HepG2 (cell line): Measurements from ENCODE around the gene CDC37. TPM values are rescaled to one million over a fixed set of nuclear protein-coding genes. Genes with fewer than 3 reads are reported as not detected.
"Not testable (repeated sequence)": the region's sequence is repeated elsewhere in the genome, so short reads cannot be mapped to it uniquely, and the experiment has no call there.

Experiments used
- ATAC-seq: fragments of 200-7000 bp; cut with Tn5 transposase; 3 replicates; pipeline ENCODE4 v1.9.1; 2020; ENCODE audit warnings: mild to moderate bottlenecking, moderate library complexity
- BruUV-seq: library from RNA; stranded (reverse); fragments of 400-500 nt; replicated peaks from 2 replicates; lab custom pipeline; 2021; lab: Mats Ljungman, UMichigan
- CTCF ChIA-PET: fragments of 300-600 bp; formaldehyde crosslinking; extraction: SDS; loops from one replicate; lab custom pipeline; 2021; ENCODE audit warnings: low total read pairs, inconsistent platforms, low intra/inter-chr PET ratio; lab: Yijun Ruan, JAX
- POLR2A ChIA-PET: fragments of 350-600 bp; sonication (Branson Sonifier 250); formaldehyde crosslinking; loops from one replicate; lab custom pipeline; 2020; ENCODE audit warnings: antibody characterized with exemption, inconsistent platforms; lab: Yijun Ruan, JAX
- DNase-seq: peaks from one replicate; pipeline ENCODE4 v3.0.0-alpha.2; 2015; ENCODE audit warnings: low spot score
- FAIRE-seq: peaks from 3 replicates; lab custom pipeline; 2011; peaks lifted over from hg19 to GRCh38; lab: Jason Lieb, UNC
- H2AFZ ChIP-seq: one replicate; pipeline ENCODE4 v1.6.1; 2011; ENCODE audit warnings: low read length, inconsistent platforms
- H3K27ac ChIP-seq: fragments of 300-600 bp; 3 replicates; pipeline ENCODE4 v1.8.0; 2011; ENCODE audit warnings: mixed run types, mild to moderate bottlenecking, mixed read lengths, low read length, inconsistent platforms; ENCODE audit not compliant: insufficient read depth; ENCODE audit errors: extremely low read length
- H3K27me3 ChIP-seq, 2 experiments: fragments of 200-600 bp in 1 of 2; 2 replicates in 1 of 2; 3 replicates in 1 of 2; pipeline versions ENCODE4 v1.6.0 to v1.8.0; 2011; ENCODE audit warnings: low read length in 2 of 2, mild to moderate bottlenecking in 2 of 2, moderate library complexity in 2 of 2, inconsistent platforms in 1 of 2; ENCODE audit not compliant: insufficient read depth in 2 of 2, control insufficient read depth in 1 of 2
- H3K36me3 ChIP-seq, 2 experiments: fragments of 200-600 bp in 1 of 2; replicated peaks in 1 of 2; 2 replicates in 1 of 2; 3 replicates in 1 of 2; pipeline versions ENCODE4 v1.5.1 to v1.8.0; 2011; ENCODE audit warnings: low read length in 2 of 2, inconsistent platforms in 1 of 2; ENCODE audit not compliant: insufficient read depth in 2 of 2, control insufficient read depth in 1 of 2
- H3K4me1 ChIP-seq: 2 replicates; pipeline ENCODE4 v1.5.1; 2012; ENCODE audit warnings: low read length, inconsistent platforms; ENCODE audit not compliant: insufficient read depth
- H3K4me2 ChIP-seq: 2 replicates; pipeline ENCODE4 v1.6.0; 2011; ENCODE audit warnings: low read depth, low read length, inconsistent platforms
- H3K4me3 ChIP-seq, 3 experiments: fragments of 200-600 bp in 1 of 3; sonication (generic), shearing (Covaris generic) in 1 of 3; replicated peaks in 1 of 3; 2 replicates each; pipeline ENCODE4 v1.5.1; 2011 to 2016; ENCODE audit warnings: low read length in 3 of 3, inconsistent platforms in 2 of 3, low read depth in 2 of 3, mild to moderate bottlenecking in 2 of 3, control low read depth in 1 of 3, mixed read lengths in 1 of 3; ENCODE audit not compliant: insufficient read depth in 1 of 3
- H3K79me2 ChIP-seq: one replicate; pipeline ENCODE4 v1.6.1; 2011; ENCODE audit warnings: low read length, inconsistent platforms; ENCODE audit not compliant: insufficient read depth
- H3K9ac ChIP-seq: 2 replicates; pipeline ENCODE4 v1.6.0; 2011; ENCODE audit warnings: mild to moderate bottlenecking, low read depth, low read length, inconsistent platforms; ENCODE audit not compliant: insufficient read depth
- H3K9me3 ChIP-seq: 2 replicates; pipeline ENCODE4 v1.5.1; 2012; ENCODE audit warnings: mild to moderate bottlenecking, low read length
- H4K20me1 ChIP-seq: 2 replicates; pipeline ENCODE4 v1.6.0; 2011; ENCODE audit warnings: inconsistent platforms, mild to moderate bottlenecking, low read length, moderate library complexity; ENCODE audit not compliant: insufficient read depth
- ATAD3A ChIP-seq: sonication (generic); formaldehyde crosslinking; IDR thresholded peaks from 2 replicates; pipeline ENCODE4 v1.4.0; 2020; ENCODE audit warnings: missing genetic modification reagents
- FIP1L1 ChIP-seq: fragments of 200-400 bp; formaldehyde crosslinking; IDR thresholded peaks from 2 replicates; pipeline ENCODE4 v1.6.1; 2018; ENCODE audit warnings: low read depth, mild to moderate bottlenecking, low read length, moderate library complexity, borderline replicate concordance; ENCODE audit not compliant: insufficient read depth
- FOXJ3 ChIP-seq: sonication (generic); formaldehyde crosslinking; IDR thresholded peaks from 2 replicates; pipeline ENCODE4 v1.4.0; 2020; ENCODE audit warnings: missing genetic modification reagents, mild to moderate bottlenecking, borderline replicate concordance
- GPN1 ChIP-seq: sonication (generic); formaldehyde crosslinking; IDR thresholded peaks from 2 replicates; pipeline ENCODE4 v1.5.1; 2020; ENCODE audit warnings: missing genetic modification reagents, borderline replicate concordance
- HOXD1 ChIP-seq: sonication (generic); formaldehyde crosslinking; IDR thresholded peaks from 2 replicates; pipeline ENCODE4 v1.5.0; 2020; ENCODE audit warnings: missing genetic modification reagents
- MAF1 ChIP-seq: sonication (generic); formaldehyde crosslinking; IDR thresholded peaks from 2 replicates; pipeline ENCODE4 v1.5.0; 2020; ENCODE audit warnings: missing genetic modification reagents, borderline replicate concordance
- MIER3 ChIP-seq: IDR thresholded peaks from 2 replicates; pipeline ENCODE4 v1.6.1; 2016; ENCODE audit warnings: missing compliant biosample characterization, borderline replicate concordance
- ZBTB21 ChIP-seq: sonication (generic); formaldehyde crosslinking; IDR thresholded peaks from 2 replicates; pipeline ENCODE4 v1.4.0; 2020; ENCODE audit warnings: missing genetic modification reagents
- ZBTB8A ChIP-seq: sonication (generic); formaldehyde crosslinking; IDR thresholded peaks from 2 replicates; pipeline ENCODE4 v1.4.0; 2020; ENCODE audit warnings: mild to moderate bottlenecking, low read depth, missing genetic modification reagents, borderline replicate concordance
- ZNF20 ChIP-seq: sonication (generic); formaldehyde crosslinking; IDR thresholded peaks from 2 replicates; pipeline ENCODE4 v1.4.0; 2020; ENCODE audit warnings: mild to moderate bottlenecking, moderate library complexity, missing genetic modification reagents
- ZNF329 ChIP-seq: sonication (generic); formaldehyde crosslinking; IDR thresholded peaks from 2 replicates; pipeline ENCODE4 v1.9.0; 2021; ENCODE audit warnings: low read depth, mild to moderate bottlenecking, missing genetic modification reagents
- ZNF761 ChIP-seq: sonication (generic); formaldehyde crosslinking; conservative IDR thresholded peaks from 2 replicates; pipeline ENCODE4 v1.4.0; 2020; ENCODE audit warnings: mild to moderate bottlenecking, missing genetic modification reagents
- ZNF879 ChIP-seq: sonication (generic); formaldehyde crosslinking; IDR thresholded peaks from 2 replicates; pipeline ENCODE4 v1.8.1; 2023; ENCODE audit warnings: missing genetic modification reagents
- WGBS: methylation state at CpG from one replicate; pipeline ENCODE4 v1.1.6; 2017; ENCODE audit warnings: low lambda C conversion rate; 5-methylcytosine and 5-hydroxymethylcytosine counted together
- in situ Hi-C: cut with HindIII; loops from 2 replicates; pipeline ENCODE4 v1.10.0; 2017; ENCODE audit warnings: low pct_unique_long_range_greater_than_20kb; ENCODE audit not compliant: extremely low pct_ligation_motif_present
- intact Hi-C: fragments of 100-400 bp; cut with micrococcal nuclease; formaldehyde crosslinking; loops from one replicate; pipeline ENCODE4 v1.10.0; 2022; ENCODE audit not compliant: unreplicated experiment
- polyA plus RNA-seq, 8 experiments: library from polyadenylated mRNA; depleted of rRNA in 3 of 8; stranded (reverse) in 7 of 8; unstranded in 1 of 8; fragments of >200 nt; fragmentation: Illumina TruSeq in 4 of 8; extraction: Trizol in 4 of 8; gene quantifications; 2 replicates each; pipeline versions ENCODE4 v1.2.1 to v1.2.3, GENCODE V29; 2011 to 2016; ENCODE audit warnings: low read depth in 4 of 8, missing spikeins in 1 of 8, mixed read lengths in 1 of 8; ENCODE audit not compliant: insufficient read depth in 1 of 8
- total RNA-seq, 5 experiments: library from RNA; depleted of rRNA; stranded (reverse); fragments of >200 nt; fragmentation: Illumina TruSeq; extraction: Trizol; gene quantifications; 2 replicates each; pipeline ENCODE4 v1.2.3, GENCODE V29; 2016; ENCODE audit warnings: low read depth in 1 of 5

The CDC37 gene
- total and polyA plus RNA-seq, 2 of the 13 experiments (the other 11 are each of a cell fraction or from before 2014, with no cell fraction given): 158 to 177 TPM

GRCh38 chr19:10378124-10378523, 25.2 kb downstream of the CDC37 start:
- WGBS: 100% methylated on average over 6 of the region's 8 CpGs
- Histone ChIP-seq H3K4me3 (no peak overlapping the region), H3K9ac (no peak overlapping the region), H3K4me2 (no peak overlapping the region), H3K36me3 (peaks cover 5 to 9% of the 10 kb centered on the region in 2 experiments; a peak in 3 of 5 replicates), H3K79me2 (peaks cover 8% of the 10 kb centered on the region), H3K27ac (no peak overlapping the region), H4K20me1 (no peaks in the 10 kb centered on the region), H3K27me3 (no peaks in the 10 kb centered on the region; a peak in 1 of 5 replicates), H2AFZ (no peak overlapping the region), H3K9me3 (no peaks in the 10 kb centered on the region), H3K4me1 (peaks cover 21% of the 10 kb centered on the region)
- CTCF ChIA-PET: no interaction called here
- FAIRE-seq (no peak), DNase-seq (no peak), ATAC-seq (no peak)
- TF ChIP-seq ZNF20 (CRISPR knock-in tag): no peak
- TF ChIP-seq GPN1: no peak
- TF ChIP-seq ZNF879: no peak
- no peak for TF ChIP-seq FIP1L1
- no peak for TF ChIP-seq ATAD3A
- TF ChIP-seq MAF1 (CRISPR knock-in tag): no peak
- no peak for TF ChIP-seq ZBTB21 (CRISPR knock-in tag)
- no peak for TF ChIP-seq MIER3 (CRISPR knock-in tag)
- no peak for TF ChIP-seq ZBTB8A (CRISPR knock-in tag)
- no peak for TF ChIP-seq ZNF761
- no peak for TF ChIP-seq HOXD1 (CRISPR knock-in tag)
- TF ChIP-seq FOXJ3 (CRISPR knock-in tag): no peak
- no peak for TF ChIP-seq ZNF329 (CRISPR knock-in tag)
- intact Hi-C loops: no loop called here
- BruUV-seq: no TSS peak
- in situ Hi-C loops: no loop called here
- POLR2A ChIA-PET: no interaction called here

GRCh38 chr19:10377140-10377640, 26.2 kb downstream of the CDC37 start:
- H3K27ac ChIP-seq, H3K9ac ChIP-seq, H3K27me3 ChIP-seq, H3K4me2 ChIP-seq, DNase-seq, FAIRE-seq, H3K9me3 ChIP-seq, H3K36me3 ChIP-seq, POLR2A ChIA-PET, H4K20me1 ChIP-seq, intact Hi-C loops, ATAC-seq, H2AFZ ChIP-seq, CTCF ChIA-PET, H3K4me3 ChIP-seq, BruUV-seq, in situ Hi-C loops, H3K79me2 ChIP-seq: not testable (repeated sequence)
- H3K4me1 ChIP-seq: peaks cover 15% of the 10 kb centered on the region
- 99% methylated on average over 2 of the region's 2 CpGs for WGBS
